ENCODE measurements around the gene GPSM1. TPM values are rescaled to one million over a fixed set of nuclear protein-coding genes. Genes with fewer than 3 reads are reported as not detected.

The GPSM1 gene
- total and polyA plus RNA-seq, 4 donors, result 12.6 to 41.6 (median 22.7) TPM

DNA sequence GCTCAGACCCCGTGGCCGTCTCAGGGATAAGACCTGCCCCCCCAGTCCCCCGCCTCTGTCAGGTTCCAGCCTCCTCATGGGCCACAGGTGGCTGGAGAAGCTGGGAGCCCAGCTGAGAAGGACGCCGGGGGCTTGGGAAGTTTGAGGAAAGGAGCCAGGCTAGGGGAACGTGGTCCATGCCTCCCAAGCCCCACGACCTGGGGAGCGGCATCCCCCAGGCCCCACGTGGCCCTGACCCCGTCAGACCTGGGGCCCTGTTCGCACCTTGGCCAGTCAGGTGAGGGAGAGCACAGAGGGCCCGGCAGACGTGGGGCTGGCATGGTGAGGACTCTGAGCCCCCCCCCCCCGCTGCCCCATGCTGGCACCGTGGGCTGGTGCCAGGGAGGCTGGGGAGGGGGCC, 3.7 kb downstream of the GPSM1 start:
- ATAC-seq (ENCODE audit: insufficient read depth, low FRiP score) (no peak), DNase-seq (no peak)
- Histone ChIP-seq H3K9ac (ENCODE audit: insufficient read depth in 1 of 2, low read length in 2 of 2) (no peak overlapping the region), H3K4me3 (no peak overlapping the region), H3K27ac (ENCODE audit: low read depth in 1 of 2, low read length in 1 of 2) (no peak overlapping the region), H3K27me3 (ENCODE audit: control insufficient read depth in 3 of 3, insufficient read depth in 3 of 3, low read length in 2 of 3) (no peaks in the 10 kb centered on the region), H3K9me3 (ENCODE audit: control insufficient read depth in 4 of 4, insufficient read depth in 3 of 4, low read length in 3 of 4) (no peaks in the 10 kb centered on the region), H3K4me1 (ENCODE audit: control insufficient read depth in 5 of 5, insufficient read depth in 5 of 5, low read length in 5 of 5) (peaks cover 4 to 36% (median 10%) of the 10 kb centered on the region in 5 donors), H3K36me3 (ENCODE audit: control insufficient read depth in 4 of 4, insufficient read depth in 4 of 4, low read length in 4 of 4) (peaks cover 0 to 5% (median 2%) of the 10 kb centered on the region in 4 donors)
- 86 to 97% methylated on average over 15 of the region's 15 CpGs for WGBS, 2 donors
- TF ChIP-seq, protein P1, sequence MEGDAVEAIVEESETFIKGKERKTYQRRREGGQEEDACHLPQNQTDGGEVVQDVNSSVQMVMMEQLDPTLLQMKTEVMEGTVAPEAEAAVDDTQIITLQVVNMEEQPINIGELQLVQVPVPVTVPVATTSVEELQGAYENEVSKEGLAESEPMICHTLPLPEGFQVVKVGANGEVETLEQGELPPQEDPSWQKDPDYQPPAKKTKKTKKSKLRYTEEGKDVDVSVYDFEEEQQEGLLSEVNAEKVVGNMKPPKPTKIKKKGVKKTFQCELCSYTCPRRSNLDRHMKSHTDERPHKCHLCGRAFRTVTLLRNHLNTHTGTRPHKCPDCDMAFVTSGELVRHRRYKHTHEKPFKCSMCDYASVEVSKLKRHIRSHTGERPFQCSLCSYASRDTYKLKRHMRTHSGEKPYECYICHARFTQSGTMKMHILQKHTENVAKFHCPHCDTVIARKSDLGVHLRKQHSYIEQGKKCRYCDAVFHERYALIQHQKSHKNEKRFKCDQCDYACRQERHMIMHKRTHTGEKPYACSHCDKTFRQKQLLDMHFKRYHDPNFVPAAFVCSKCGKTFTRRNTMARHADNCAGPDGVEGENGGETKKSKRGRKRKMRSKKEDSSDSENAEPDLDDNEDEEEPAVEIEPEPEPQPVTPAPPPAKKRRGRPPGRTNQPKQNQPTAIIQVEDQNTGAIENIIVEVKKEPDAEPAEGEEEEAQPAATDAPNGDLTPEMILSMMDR (IDR thresholded peaks at IDR 0.05; ENCODE audit: control extremely low read depth, extremely low read depth), result no peak

DNA sequence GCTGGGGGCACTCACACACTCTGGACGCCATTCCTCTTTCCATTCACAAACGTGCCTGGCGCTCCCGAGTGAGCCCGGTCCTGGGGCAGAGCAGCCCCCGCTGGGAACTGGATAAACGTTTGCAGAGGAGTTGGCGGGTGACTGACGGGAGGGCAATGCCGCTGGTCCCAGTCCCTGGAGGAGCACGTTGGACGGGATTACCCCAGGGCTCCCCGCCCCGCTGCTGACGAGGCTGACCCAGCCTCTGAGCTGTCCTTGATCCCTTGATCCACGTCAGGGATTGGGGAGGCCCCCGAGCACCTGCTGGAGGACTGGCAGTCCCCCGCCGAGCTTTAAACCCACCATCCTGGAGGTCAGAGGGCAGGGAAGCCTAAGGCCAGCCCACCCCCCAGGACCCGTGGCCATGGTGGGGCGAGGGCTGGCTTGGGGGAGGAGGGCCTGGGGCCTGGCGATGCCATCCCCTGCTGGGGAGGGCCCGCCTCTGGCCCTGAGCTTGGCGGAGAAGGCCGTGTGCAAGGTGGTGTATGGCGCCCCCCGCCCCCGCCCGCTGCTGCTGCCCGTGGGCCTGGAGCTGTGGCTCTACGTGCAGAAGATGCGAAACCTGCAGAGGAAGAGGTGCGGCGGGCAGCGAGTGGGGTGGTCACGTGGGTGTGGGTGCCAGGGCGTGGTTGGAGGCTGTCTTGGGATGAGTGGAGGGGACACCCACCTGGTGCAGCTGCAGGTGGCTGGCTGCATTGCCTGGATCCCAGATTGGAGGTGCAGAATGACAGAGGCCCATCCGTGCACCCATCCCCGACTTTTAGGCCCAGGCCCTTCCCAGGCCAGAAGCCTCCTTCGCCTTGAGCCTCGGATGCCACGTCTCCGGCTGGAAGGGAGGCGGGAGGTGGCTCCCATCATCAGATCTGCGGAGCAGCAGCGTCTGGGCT, 4.5 kb downstream of the GPSM1 start:
- no peak overlapping the region for H3K4me3 ChIP-seq
- H3K4me1 ChIP-seq (ENCODE audit: control insufficient read depth in 5 of 5, insufficient read depth in 5 of 5, low read length in 5 of 5), result peaks cover 2 to 28% (median 8%) of the 10 kb centered on the region in 5 donors
- H3K27me3 ChIP-seq (ENCODE audit: control insufficient read depth in 3 of 3, insufficient read depth in 3 of 3, low read length in 2 of 3), result no peaks in the 10 kb centered on the region
- peaks cover 0 to 11% (median 5%) of the 10 kb centered on the region in 4 donors for H3K36me3 ChIP-seq (ENCODE audit: control insufficient read depth in 4 of 4, insufficient read depth in 4 of 4, low read length in 4 of 4)
- H3K27ac ChIP-seq (ENCODE audit: low read depth in 1 of 2, low read length in 1 of 2), result no peak overlapping the region
- no peaks in the 10 kb centered on the region for H3K9me3 ChIP-seq (ENCODE audit: control insufficient read depth in 4 of 4, insufficient read depth in 3 of 4, low read length in 3 of 4)
- H3K9ac ChIP-seq (ENCODE audit: insufficient read depth in 1 of 2, low read length in 2 of 2), result no peak overlapping the region
- 87 to 93% methylated on average over 46 of the region's 46 CpGs for WGBS, 2 donors
- TF ChIP-seq, protein P1 (IDR thresholded peaks at IDR 0.05; ENCODE audit: control extremely low read depth, extremely low read depth), result no peak
- ATAC-seq (ENCODE audit: insufficient read depth, low FRiP score), result no peak
- no peak for DNase-seq

DNA sequence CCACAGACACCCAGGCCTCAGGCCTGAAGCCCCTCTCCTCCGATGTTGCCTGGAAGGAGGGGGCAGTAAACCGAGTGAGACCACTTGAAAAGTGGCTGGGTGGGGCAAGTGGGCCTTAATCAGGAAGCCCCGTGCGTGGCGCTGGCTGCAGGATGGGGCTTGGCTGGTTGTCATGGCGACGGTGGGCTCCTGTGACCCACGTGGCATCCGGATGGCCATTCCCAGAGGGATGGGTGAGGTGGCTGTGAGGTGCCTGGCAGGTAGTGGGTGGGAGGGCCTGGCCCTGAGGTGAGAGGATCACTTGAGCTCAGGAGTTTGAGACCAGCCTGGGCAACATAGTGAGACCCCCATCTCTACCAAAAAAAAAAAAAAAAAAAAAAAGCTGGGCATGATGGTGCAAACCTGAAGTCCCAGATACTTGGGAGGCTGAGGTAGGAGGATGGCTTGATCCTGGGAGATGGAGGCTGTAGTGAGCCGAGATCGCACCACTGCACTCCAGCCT, 5.2 kb downstream of the GPSM1 start:
- Histone ChIP-seq H3K4me3 (no peak overlapping the region), H3K27ac (ENCODE audit: low read depth in 1 of 2, low read length in 1 of 2) (no peak overlapping the region), H3K9me3 (ENCODE audit: control insufficient read depth in 4 of 4, insufficient read depth in 3 of 4, low read length in 3 of 4) (no peaks in the 10 kb centered on the region), H3K4me1 (ENCODE audit: control insufficient read depth in 5 of 5, insufficient read depth in 5 of 5, low read length in 5 of 5) (peaks cover 0 to 25% (median 8%) of the 10 kb centered on the region in 5 donors), H3K9ac (ENCODE audit: insufficient read depth in 1 of 2, low read length in 2 of 2) (no peak overlapping the region), H3K27me3 (ENCODE audit: control insufficient read depth in 3 of 3, insufficient read depth in 3 of 3, low read length in 2 of 3) (no peaks in the 10 kb centered on the region), H3K36me3 (ENCODE audit: control insufficient read depth in 4 of 4, insufficient read depth in 4 of 4, low read length in 4 of 4) (peaks cover 0 to 14% (median 6%) of the 10 kb centered on the region in 4 donors)
- DNase-seq (no peak), ATAC-seq (ENCODE audit: insufficient read depth, low FRiP score) (no peak)
- 83 to 86% methylated on average over 11 of the region's 11 CpGs for WGBS, 2 donors
- TF ChIP-seq, protein P1 (IDR thresholded peaks at IDR 0.05; ENCODE audit: control extremely low read depth, extremely low read depth), result no peak
